GM13976 (cell line): ENCODE results near the gene HERPUD1.
A peak's percentile ranks its signal among the peaks of the same experiment; 100 is the strongest.
"Not testable (repeated sequence)": the region's sequence is repeated elsewhere in the genome, so short reads cannot be mapped to it uniquely, and the experiment has no call there.

Experiments used
- DNase-seq: peaks from one replicate; pipeline ENCODE4 v3.0.0; 2012; ENCODE audit warnings: low spot score
- in situ Hi-C: fragments of 300-500 bp; cut with MboI; formaldehyde crosslinking; loops from one replicate; pipeline ENCODE4 v1.12.0; 2022; ENCODE audit warnings: low sequenced_read_pairs, mixed read lengths, inconsistent platforms; ENCODE audit not compliant: unreplicated experiment
- TF ChIP-seq, protein P1 (sequence below): IDR thresholded peaks from 2 replicates; pipeline ENCODE4 v1.5.1; 2012; ENCODE audit warnings: borderline replicate concordance, mild to moderate bottlenecking; ENCODE audit not compliant: insufficient read depth; ENCODE audit errors: extremely low read depth, missing control alignments, control extremely low read depth

The HERPUD1 gene, protein sequence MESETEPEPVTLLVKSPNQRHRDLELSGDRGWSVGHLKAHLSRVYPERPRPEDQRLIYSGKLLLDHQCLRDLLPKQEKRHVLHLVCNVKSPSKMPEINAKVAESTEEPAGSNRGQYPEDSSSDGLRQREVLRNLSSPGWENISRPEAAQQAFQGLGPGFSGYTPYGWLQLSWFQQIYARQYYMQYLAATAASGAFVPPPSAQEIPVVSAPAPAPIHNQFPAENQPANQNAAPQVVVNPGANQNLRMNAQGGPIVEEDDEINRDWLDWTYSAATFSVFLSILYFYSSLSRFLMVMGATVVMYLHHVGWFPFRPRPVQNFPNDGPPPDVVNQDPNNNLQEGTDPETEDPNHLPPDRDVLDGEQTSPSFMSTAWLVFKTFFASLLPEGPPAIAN

DNA sequence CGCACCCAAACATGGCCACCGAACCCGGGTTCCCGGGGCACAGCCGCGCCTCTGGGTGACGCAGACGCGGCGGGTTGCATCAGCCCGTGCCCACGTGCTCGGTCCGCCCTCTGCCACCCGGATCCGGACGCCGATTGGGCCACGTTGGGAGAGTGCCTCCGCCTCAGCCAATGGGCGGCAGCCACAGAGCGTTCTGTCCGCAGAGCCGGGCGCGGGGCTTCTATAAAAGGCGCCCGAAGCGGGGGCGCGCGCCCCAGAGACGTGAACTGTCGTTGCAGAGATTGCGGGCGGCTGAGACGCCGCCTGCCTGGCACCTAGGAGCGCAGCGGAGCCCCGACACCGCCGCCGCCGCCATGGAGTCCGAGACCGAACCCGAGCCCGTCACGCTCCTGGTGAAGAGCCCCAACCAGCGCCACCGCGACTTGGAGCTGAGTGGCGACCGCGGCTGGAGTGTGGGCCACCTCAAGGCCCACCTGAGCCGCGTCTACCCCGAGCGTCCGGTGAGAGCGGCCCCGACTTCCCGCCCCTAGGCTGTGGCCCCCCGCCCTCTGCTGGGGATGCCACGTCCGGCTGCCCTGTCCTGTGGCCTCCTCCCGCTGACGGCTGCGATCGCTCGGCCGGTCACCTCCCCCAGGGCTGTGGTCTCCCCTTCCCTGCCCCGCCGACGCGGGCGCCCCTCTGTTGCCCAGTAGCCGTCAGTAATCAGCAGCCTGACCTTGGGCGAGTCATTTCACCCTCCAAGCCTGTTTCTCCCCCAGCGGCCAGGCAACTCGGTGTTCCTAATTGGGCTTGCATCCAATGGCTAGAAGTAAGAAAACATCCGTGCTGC is at the start of gene HERPUD1:
Gene HERPUD1, plus strand, starts transcription at position 251 of the 829 bp plus-strand sequence. Its CDS starts 103 bp downstream, at position 354.
- DNase-seq, result peak; percentile 99
- in situ Hi-C loops, result no loop called here
- TF ChIP-seq, protein P1, sequence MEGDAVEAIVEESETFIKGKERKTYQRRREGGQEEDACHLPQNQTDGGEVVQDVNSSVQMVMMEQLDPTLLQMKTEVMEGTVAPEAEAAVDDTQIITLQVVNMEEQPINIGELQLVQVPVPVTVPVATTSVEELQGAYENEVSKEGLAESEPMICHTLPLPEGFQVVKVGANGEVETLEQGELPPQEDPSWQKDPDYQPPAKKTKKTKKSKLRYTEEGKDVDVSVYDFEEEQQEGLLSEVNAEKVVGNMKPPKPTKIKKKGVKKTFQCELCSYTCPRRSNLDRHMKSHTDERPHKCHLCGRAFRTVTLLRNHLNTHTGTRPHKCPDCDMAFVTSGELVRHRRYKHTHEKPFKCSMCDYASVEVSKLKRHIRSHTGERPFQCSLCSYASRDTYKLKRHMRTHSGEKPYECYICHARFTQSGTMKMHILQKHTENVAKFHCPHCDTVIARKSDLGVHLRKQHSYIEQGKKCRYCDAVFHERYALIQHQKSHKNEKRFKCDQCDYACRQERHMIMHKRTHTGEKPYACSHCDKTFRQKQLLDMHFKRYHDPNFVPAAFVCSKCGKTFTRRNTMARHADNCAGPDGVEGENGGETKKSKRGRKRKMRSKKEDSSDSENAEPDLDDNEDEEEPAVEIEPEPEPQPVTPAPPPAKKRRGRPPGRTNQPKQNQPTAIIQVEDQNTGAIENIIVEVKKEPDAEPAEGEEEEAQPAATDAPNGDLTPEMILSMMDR, result no peak

DNA sequence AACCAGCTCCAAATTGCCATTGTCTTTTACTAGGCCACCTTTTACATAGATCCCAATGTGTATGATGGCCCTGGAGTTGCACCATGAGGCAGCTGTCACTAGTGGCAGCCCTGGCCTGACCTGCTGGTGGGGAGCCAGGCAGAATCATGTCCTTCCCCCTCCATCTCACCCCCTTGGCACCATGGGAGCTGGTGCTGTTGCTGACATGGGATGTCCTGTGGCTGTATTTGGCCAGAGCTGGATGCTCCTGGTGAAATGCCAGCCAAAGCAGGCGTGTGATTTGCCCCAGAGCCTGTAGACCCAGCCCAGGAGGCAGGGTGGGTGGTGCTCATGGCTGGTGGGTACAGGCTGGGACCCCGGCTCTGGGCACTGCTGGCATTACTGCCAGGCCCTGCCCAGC is 48.4 kb upstream of the HERPUD1 start:
- in situ Hi-C loops, result no loop called here
- TF ChIP-seq, protein P1, result no peak

DNA sequence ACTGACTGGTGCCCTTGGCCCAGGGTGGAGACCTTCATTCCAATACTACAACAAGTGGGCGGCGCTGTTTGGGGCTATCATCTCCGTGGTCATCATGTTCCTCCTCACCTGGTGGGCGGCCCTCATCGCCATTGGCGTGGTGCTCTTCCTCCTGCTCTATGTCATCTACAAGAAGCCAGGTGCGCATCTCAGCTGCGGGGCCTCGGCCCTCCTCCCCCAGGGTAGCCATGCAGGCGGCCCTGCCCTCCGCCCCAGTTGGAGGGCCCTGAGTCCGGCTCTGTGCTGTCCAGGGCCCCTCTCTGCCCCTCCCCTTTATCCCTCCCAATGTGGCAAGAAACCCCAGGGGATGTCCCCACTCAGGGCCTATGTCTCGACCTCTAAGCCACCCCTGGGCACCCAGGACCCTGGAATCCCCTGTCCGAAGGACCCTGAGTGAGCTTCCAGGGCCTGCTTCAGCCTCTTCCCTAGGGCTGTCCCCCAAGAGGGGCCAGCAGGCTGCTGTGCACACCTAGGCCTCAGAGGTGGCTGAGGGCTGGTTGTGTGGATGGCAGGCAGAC is 47.8 kb upstream of the HERPUD1 start:
- in situ Hi-C loops, result no loop called here
- TF ChIP-seq, protein P1, result no peak
- no peak for DNase-seq

More for the DNA sequence above, 48.4 kb upstream of the HERPUD1 start:
- DNase-seq, result no peak

DNA sequence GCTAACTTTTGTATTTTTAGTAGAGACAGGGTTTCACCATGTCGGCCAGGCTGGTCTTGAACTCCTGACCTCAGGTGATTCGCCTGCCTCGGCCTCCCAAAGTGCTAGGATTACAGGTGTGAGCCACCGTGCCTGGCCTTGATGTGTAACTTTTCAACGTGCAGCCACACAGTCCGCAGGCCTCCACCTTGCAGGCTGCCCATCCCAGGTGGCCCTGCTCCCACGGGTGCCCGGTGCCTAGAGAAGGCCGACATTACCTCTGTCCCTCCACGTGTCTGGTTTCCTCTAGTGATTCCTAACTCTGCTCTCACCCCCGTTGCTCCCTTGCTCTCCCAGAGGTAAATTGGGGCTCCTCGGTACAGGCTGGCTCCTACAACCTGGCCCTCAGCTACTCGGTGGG is 47.0 kb upstream of the HERPUD1 start:
- DNase-seq, in situ Hi-C loops: not testable (repeated sequence)

DNA sequence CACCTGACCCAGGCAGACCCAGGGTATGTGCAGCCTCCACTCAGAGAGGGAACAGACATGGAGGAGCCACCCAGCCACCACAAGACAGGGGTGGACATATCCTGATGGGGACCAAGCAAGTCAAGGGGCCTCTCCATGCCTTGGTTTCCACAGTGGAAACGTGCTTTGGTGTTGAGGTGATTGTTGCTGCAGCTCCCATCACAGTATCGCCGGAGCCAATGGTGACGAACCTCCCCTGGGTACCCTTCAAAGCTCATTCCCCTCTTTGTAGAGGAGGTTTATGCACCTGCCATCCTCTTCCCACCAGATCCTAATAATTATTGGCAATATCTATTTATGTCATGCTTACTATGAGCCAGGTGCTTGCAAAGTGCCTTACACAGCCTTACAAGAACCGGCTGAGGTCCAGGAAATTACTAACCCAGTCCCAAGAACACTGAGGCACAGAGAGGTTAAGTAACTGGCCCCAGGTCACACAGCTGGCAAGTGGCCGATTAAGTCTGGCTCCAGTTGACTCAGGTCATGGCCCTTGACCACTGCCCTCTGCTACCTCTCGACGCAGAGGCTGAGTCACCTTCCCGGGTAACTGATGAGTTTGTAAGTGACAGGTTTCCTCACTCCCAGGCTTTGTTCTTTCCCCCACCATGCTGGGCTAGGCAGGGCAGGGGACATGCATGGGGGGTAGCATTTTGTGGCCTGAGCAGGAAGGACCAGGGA is 46.3 kb upstream of the HERPUD1 start:
- DNase-seq, result no peak
- TF ChIP-seq, protein P1, result no peak
- in situ Hi-C loops, result no loop called here

DNA sequence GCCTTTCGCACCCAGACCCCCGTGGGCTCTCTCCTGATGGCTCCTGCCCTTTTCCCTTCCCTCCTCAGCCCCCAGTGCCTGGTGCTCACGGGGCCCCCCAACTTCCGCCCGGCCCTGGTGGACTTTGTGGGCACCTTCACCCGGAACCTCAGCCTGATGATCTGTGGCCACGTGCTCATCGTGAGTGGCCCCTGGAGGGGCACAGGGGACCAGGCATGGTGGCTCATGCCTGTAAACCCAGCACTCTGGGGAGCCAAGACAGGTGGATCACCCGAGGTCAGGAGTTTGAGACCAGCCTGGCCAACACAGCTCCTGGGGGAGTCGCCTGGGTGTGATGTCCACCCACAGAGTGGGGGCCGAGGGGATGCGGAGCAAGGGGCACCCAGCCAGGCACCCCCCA is 45.6 kb upstream of the HERPUD1 start:
- in situ Hi-C loops, result no loop called here
- TF ChIP-seq, protein P1, result no peak
- no peak for DNase-seq
